Panc1 (cell line): ENCODE results near the gene COIL.

ENCODE experiments used
- CTCF ChIP-seq: fragments of 450-650 bp; IDR thresholded peaks from 2 replicates; pipeline ENCODE4 v1.5.1; 2017; ENCODE audit warnings: mild to moderate bottlenecking
- SIN3A ChIP-seq: IDR thresholded peaks from 2 replicates; pipeline ENCODE4 v1.6.1; 2012; ENCODE audit warnings: low read depth, mild to moderate bottlenecking, low read length, moderate library complexity, borderline replicate concordance; ENCODE audit not compliant: insufficient read depth
- TCF7L2 ChIP-seq: IDR thresholded peaks from 2 replicates; pipeline ENCODE4 v1.6.1; 2011; ENCODE audit warnings: mild to moderate bottlenecking, low read depth, low read length, inconsistent platforms
- TF ChIP-seq, protein P1 (sequence below), 2 experiments: IDR thresholded peaks; 2 replicates each; pipeline ENCODE4 v1.6.1; 2011 to 2012; ENCODE audit warnings: low read depth in 2 of 2, control low read depth in 1 of 2, low read length in 1 of 2, mild to moderate bottlenecking in 1 of 2, moderate library complexity in 1 of 2; ENCODE audit not compliant: insufficient read depth in 1 of 2

- TF ChIP-seq CTCF = no peak
- TF ChIP-seq, protein P1, sequence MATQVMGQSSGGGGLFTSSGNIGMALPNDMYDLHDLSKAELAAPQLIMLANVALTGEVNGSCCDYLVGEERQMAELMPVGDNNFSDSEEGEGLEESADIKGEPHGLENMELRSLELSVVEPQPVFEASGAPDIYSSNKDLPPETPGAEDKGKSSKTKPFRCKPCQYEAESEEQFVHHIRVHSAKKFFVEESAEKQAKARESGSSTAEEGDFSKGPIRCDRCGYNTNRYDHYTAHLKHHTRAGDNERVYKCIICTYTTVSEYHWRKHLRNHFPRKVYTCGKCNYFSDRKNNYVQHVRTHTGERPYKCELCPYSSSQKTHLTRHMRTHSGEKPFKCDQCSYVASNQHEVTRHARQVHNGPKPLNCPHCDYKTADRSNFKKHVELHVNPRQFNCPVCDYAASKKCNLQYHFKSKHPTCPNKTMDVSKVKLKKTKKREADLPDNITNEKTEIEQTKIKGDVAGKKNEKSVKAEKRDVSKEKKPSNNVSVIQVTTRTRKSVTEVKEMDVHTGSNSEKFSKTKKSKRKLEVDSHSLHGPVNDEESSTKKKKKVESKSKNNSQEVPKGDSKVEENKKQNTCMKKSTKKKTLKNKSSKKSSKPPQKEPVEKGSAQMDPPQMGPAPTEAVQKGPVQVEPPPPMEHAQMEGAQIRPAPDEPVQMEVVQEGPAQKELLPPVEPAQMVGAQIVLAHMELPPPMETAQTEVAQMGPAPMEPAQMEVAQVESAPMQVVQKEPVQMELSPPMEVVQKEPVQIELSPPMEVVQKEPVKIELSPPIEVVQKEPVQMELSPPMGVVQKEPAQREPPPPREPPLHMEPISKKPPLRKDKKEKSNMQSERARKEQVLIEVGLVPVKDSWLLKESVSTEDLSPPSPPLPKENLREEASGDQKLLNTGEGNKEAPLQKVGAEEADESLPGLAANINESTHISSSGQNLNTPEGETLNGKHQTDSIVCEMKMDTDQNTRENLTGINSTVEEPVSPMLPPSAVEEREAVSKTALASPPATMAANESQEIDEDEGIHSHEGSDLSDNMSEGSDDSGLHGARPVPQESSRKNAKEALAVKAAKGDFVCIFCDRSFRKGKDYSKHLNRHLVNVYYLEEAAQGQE (IDR thresholded peaks at IDR 0.05; ENCODE audit: insufficient read depth in 1 of 2, low read depth in 2 of 2, low read length in 1 of 2) = no peak
- TF ChIP-seq TCF7L2 = no peak
- no peak for TF ChIP-seq SIN3A
Observed at GRCh38 chr17:56970974-56971373, 10.1 kb upstream of the COIL start.
